Left cardiac atrium (tissue), 4 donors: ENCODE measurements around the gene CSGALNACT2. TPM values are rescaled to one million over a fixed set of nuclear protein-coding genes. Genes with fewer than 3 reads are reported as not detected.
"Not testable (repeated sequence)": the region's sequence is repeated elsewhere in the genome, so short reads cannot be mapped to it uniquely, and the experiment has no call there.

Experiments
- ATAC-seq, 2 donors: fragments of 200-7000 bp; cut with Tn5 transposase; one replicate each; pipeline ENCODE4 v1.9.1; 2020; ENCODE audit warnings: mild to moderate bottlenecking in 2 of 2, moderate library complexity in 2 of 2
- DNase-seq: peaks from one replicate; pipeline ENCODE4 v3.0.0-alpha.2; 2020
- intact Hi-C, 2 donors: fragments of 100-400 bp; cut with DNase I; formaldehyde crosslinking; loops; one replicate each; pipeline versions ENCODE4 v1.14.1 to v1.15.1; 2022 to 2023
- long read RNA-seq: library from polyadenylated mRNA; unstranded; transcript quantifications from one replicate; pipeline ENCODE4 v2.0.0, GENCODE V29; 2021
- total RNA-seq, 2 donors: library from RNA; stranded (reverse); fragmentation: NEBNext Ultra II Directional; extraction: Animal tissue kit (Norgen Biotek cat#: 25700); gene quantifications; one replicate each; pipeline ENCODE4 v1.2.1, GENCODE V29; 2021
- donor health status: DM: no; HTN: yes; CAD: no.
- donor health status: DM: no; HTN: yes; CAD: no; lungs with severe emphysema.
- donor health status: DM: yes; HTN: yes; CAD: no.
- donor health status: Dilated cardiomyopathy.

CSGALNACT2 gene
- total RNA-seq = 10 to 100 TPM; 12.0 to 17.0 TPM
- long read RNA-seq, transcript CSGALNACT2-201 (8 exons, 3,730 nt) = major isoform, 6 of 12 reads
- long read RNA-seq, partial matches to known transcripts = 2 of 12 reads
- long read RNA-seq, other reads (novel, unspliced or antisense) = 4 of 12 reads

GRCh38 chr10:43138021-43138756, at the start of gene CSGALNACT2:
Gene CSGALNACT2, plus strand, starts transcription at chr10:43138445. Its CDS starts 16,705 bp downstream, at chr10:43155150.
- DNase-seq (peak; percentile 90), ATAC-seq (peak; percentile 96 to 97)
- intact Hi-C loops = no loop called here

GRCh38 chr10:43089519-43089918, 48.7 kb upstream of the CSGALNACT2 start:
- intact Hi-C loops = no loop called here
- ATAC-seq (no peak), DNase-seq (no peak)

- peak in 1 of 2 donors; percentile 65 for ATAC-seq
- DNase-seq = no peak
- intact Hi-C loops = no loop called here
Observed at GRCh38 chr10:43090188-43090587, 48.1 kb upstream of the CSGALNACT2 start.

- intact Hi-C loops = no loop called here
- no peak for DNase-seq
Observed at GRCh38 chr10:43090664-43091063, 47.6 kb upstream of the CSGALNACT2 start.

GRCh38 chr10:43091846-43092245, 46.4 kb upstream of the CSGALNACT2 start:
- intact Hi-C loops = no loop called here
- ATAC-seq = no peak

More at GRCh38 chr10:43090664-43091063, 47.6 kb upstream of the CSGALNACT2 start:
- ATAC-seq = no peak

GRCh38 chr10:43093423-43094076, 44.7 kb upstream of the CSGALNACT2 start:
- no peak for DNase-seq
- ATAC-seq = no peak
- intact Hi-C loops = no loop called here

More at GRCh38 chr10:43091846-43092245, 46.4 kb upstream of the CSGALNACT2 start:
- DNase-seq = no peak

GRCh38 chr10:43094085-43094484, 44.2 kb upstream of the CSGALNACT2 start:
- no peak for DNase-seq
- intact Hi-C loops = no loop called here
- ATAC-seq = no peak

- intact Hi-C loops, ATAC-seq, DNase-seq: not testable (repeated sequence)
Observed at GRCh38 chr10:43099339-43099738, 38.9 kb upstream of the CSGALNACT2 start.

- no peak for DNase-seq
- ATAC-seq = no peak
- intact Hi-C loops = loop anchor here in 1 of 2 donors (5.0 to 10.0 kb wide), 2 partner anchors 228 to 345 kb away; no protein-coding TSS in a partner anchor
Observed at GRCh38 chr10:43099928-43100327, 38.3 kb upstream of the CSGALNACT2 start.

- DNase-seq = no peak
- ATAC-seq = no peak
- intact Hi-C loops = loop anchor here in 1 of 2 donors (5.0 to 10.0 kb wide), 2 partner anchors 228 to 346 kb away; no protein-coding TSS in a partner anchor
Observed at GRCh38 chr10:43100366-43100765, 37.9 kb upstream of the CSGALNACT2 start.

- ATAC-seq (no peak), DNase-seq (no peak)
- intact Hi-C loops = loop anchor here in 1 of 2 donors (5.0 to 10.0 kb wide), 2 partner anchors 230 to 347 kb away; no protein-coding TSS in a partner anchor
Observed at GRCh38 chr10:43102063-43102828, 36.0 kb upstream of the CSGALNACT2 start.

GRCh38 chr10:43105102-43105955, 32.9 kb upstream of the CSGALNACT2 start:
- DNase-seq (peak; percentile 81), ATAC-seq (peak; percentile 96)
- intact Hi-C loops = loop anchor here (1.0 to 10.0 kb wide), 2 partner anchors 239 to 351 kb away; no protein-coding TSS in a partner anchor

GRCh38 chr10:43105956-43106229, 32.4 kb upstream of the CSGALNACT2 start:
- DNase-seq (no peak), ATAC-seq (no peak)
- intact Hi-C loops = loop anchor here (1.0 to 10.0 kb wide), 2 partner anchors 240 to 351 kb away; no protein-coding TSS in a partner anchor

GRCh38 chr10:43106256-43107091, 31.8 kb upstream of the CSGALNACT2 start:
- no peak for ATAC-seq

GRCh38 chr10:43108951-43109350, 29.3 kb upstream of the CSGALNACT2 start:
- DNase-seq (no peak), ATAC-seq (no peak)
- intact Hi-C loops = loop anchor here in 1 of 2 donors (10.0 kb wide), 1 partner anchor 354 kb away; no protein-coding TSS in a partner anchor

More at GRCh38 chr10:43106256-43107091, 31.8 kb upstream of the CSGALNACT2 start:
- no peak for DNase-seq
- intact Hi-C loops = loop anchor here in 1 of 2 donors (10.0 kb wide), 1 partner anchor 352 kb away; no protein-coding TSS in a partner anchor

GRCh38 chr10:43109671-43110249, 28.5 kb upstream of the CSGALNACT2 start:
- DNase-seq (no peak), ATAC-seq (no peak)
- intact Hi-C loops = loop anchor here in 1 of 2 donors (10.0 kb wide), 1 partner anchor 355 kb away; no protein-coding TSS in a partner anchor
